ENCODE results near the gene HPS4. TPM values are rescaled to one million over a fixed set of nuclear protein-coding genes. Genes with fewer than 3 reads are reported as not detected.

Gene HPS4
- total RNA-seq, 1 experiment from 2014 or later: 48.1 TPM

DNA sequence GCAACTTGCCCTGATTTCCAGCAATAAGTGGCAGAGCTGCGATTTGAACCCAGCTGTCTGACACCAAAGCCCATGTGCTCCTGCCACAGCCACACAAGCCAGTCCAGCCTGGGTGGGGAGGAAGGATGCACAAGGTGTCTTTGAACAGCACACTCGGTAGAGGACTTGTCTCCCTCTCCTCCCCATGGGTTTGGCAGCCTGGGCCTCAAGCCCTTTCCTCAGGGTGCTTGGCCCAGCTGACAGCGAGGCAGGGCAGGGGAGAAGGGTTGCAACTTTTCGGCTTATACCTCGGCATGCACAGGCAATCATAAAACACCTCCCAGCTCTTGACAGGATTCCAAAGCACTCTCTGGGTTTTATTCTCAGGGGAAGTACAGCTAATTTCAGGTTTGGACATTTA is 35.2 kb downstream of the HPS4 start:
- ChIA-PET CTCF (interaction anchor here (0.6 to 4.4 kb wide), 4 partner anchors 13 to 118 kb away, joined by 3 to 22 read pairs (median 6); no protein-coding TSS in a partner anchor), POLR2A (no interaction called here)
- DNase-seq (ENCODE audit: low spot score) (no peak), ATAC-seq (no peak)
- Mint-ChIP-seq H3K27me3 (ENCODE audit: low read depth) (no peaks in the 10 kb centered on the region), H3K27ac (no peak overlapping the region), H3K36me3 (peaks cover 17% of the 10 kb centered on the region), H3K9me3 (no peaks in the 10 kb centered on the region), H3K4me1 (no peaks in the 10 kb centered on the region), H3K4me3 (no peak overlapping the region)
- TF ChIP-seq MXD4 (CRISPR knock-in tag; IDR thresholded peaks at IDR 0.05; ENCODE audit: borderline replicate concordance) (no peak), ARID4B (CRISPR knock-in tag; IDR thresholded peaks at IDR 0.05; ENCODE audit: borderline replicate concordance) (no peak), MAX (CRISPR knock-in tag; IDR thresholded peaks at IDR 0.05) (no peak), SOX15 (CRISPR knock-in tag; IDR thresholded peaks at IDR 0.05) (no peak), ZNF138 (CRISPR knock-in tag; conservative IDR thresholded peaks at IDR 0.05) (no peak), AR (CRISPR knock-in tag; IDR thresholded peaks at IDR 0.05) (no peak), TCF7 (CRISPR knock-in tag; IDR thresholded peaks at IDR 0.05; ENCODE audit: low read depth) (no peak), NR2C2 (CRISPR knock-in tag; IDR thresholded peaks at IDR 0.05) (no peak), FOXP4 (CRISPR knock-in tag; IDR thresholded peaks at IDR 0.05) (no peak), ZNF671 (CRISPR knock-in tag; IDR thresholded peaks at IDR 0.05) (no peak), ATF3 (CRISPR knock-in tag; conservative IDR thresholded peaks at IDR 0.05) (no peak), PRDM15 (CRISPR knock-in tag; IDR thresholded peaks at IDR 0.05) (no peak), ESRRA (CRISPR knock-in tag; IDR thresholded peaks at IDR 0.05; ENCODE audit: borderline replicate concordance) (no peak)
- TF ChIP-seq, protein P1, sequence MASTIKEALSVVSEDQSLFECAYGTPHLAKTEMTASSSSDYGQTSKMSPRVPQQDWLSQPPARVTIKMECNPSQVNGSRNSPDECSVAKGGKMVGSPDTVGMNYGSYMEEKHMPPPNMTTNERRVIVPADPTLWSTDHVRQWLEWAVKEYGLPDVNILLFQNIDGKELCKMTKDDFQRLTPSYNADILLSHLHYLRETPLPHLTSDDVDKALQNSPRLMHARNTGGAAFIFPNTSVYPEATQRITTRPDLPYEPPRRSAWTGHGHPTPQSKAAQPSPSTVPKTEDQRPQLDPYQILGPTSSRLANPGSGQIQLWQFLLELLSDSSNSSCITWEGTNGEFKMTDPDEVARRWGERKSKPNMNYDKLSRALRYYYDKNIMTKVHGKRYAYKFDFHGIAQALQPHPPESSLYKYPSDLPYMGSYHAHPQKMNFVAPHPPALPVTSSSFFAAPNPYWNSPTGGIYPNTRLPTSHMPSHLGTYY (CRISPR knock-in tag; IDR thresholded peaks at IDR 0.05): no peak
- TF ChIP-seq, protein P2, sequence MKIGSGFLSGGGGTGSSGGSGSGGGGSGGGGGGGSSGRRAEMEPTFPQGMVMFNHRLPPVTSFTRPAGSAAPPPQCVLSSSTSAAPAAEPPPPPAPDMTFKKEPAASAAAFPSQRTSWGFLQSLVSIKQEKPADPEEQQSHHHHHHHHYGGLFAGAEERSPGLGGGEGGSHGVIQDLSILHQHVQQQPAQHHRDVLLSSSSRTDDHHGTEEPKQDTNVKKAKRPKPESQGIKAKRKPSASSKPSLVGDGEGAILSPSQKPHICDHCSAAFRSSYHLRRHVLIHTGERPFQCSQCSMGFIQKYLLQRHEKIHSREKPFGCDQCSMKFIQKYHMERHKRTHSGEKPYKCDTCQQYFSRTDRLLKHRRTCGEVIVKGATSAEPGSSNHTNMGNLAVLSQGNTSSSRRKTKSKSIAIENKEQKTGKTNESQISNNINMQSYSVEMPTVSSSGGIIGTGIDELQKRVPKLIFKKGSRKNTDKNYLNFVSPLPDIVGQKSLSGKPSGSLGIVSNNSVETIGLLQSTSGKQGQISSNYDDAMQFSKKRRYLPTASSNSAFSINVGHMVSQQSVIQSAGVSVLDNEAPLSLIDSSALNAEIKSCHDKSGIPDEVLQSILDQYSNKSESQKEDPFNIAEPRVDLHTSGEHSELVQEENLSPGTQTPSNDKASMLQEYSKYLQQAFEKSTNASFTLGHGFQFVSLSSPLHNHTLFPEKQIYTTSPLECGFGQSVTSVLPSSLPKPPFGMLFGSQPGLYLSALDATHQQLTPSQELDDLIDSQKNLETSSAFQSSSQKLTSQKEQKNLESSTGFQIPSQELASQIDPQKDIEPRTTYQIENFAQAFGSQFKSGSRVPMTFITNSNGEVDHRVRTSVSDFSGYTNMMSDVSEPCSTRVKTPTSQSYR (CRISPR knock-in tag; IDR thresholded peaks at IDR 0.05): no peak

Measured in WTC11 (cell line).